Ishikawa (cell line): ENCODE measurements around the gene ARL6IP1.

ENCODE experiments used
- CEBPB ChIP-seq: IDR thresholded peaks from 2 replicates; pipeline ENCODE4 v1.6.1; 2012
- CREB1 ChIP-seq: IDR thresholded peaks from 2 replicates; pipeline ENCODE4 v1.6.1; 2012; ENCODE audit warnings: low read depth
- EGR1 ChIP-seq: IDR thresholded peaks from 2 replicates; pipeline ENCODE4 v1.6.1; 2012
- EP300 ChIP-seq: IDR thresholded peaks from 2 replicates; pipeline ENCODE4 v1.6.1; 2012; ENCODE audit warnings: borderline replicate concordance
- FOXM1 ChIP-seq: IDR thresholded peaks from 2 replicates; pipeline ENCODE4 v1.6.1; 2012; ENCODE audit warnings: low read depth, borderline replicate concordance
- NFIC ChIP-seq: IDR thresholded peaks from 2 replicates; pipeline ENCODE4 v1.6.1; 2012
- RAD21 ChIP-seq: IDR thresholded peaks from 2 replicates; pipeline ENCODE4 v1.6.1; 2012; ENCODE audit warnings: low read depth
- TAF1 ChIP-seq: IDR thresholded peaks from 2 replicates; pipeline ENCODE4 v1.6.1; 2012; ENCODE audit warnings: low read depth, mild to moderate bottlenecking
- TCF12 ChIP-seq: IDR thresholded peaks from 2 replicates; pipeline ENCODE4 v1.6.1; 2012; ENCODE audit warnings: low read depth
- TEAD4 ChIP-seq: IDR thresholded peaks from 2 replicates; pipeline ENCODE4 v1.6.1; 2012
- YY1 ChIP-seq: IDR thresholded peaks from 2 replicates; pipeline ENCODE4 v1.6.1; 2012; ENCODE audit warnings: low read depth
- ZBTB7A ChIP-seq: IDR thresholded peaks from 2 replicates; pipeline ENCODE4 v1.6.1; 2012; ENCODE audit warnings: low read depth
- TF ChIP-seq, protein P1 (sequence below): IDR thresholded peaks from 2 replicates; pipeline ENCODE4 v1.6.1; 2012; ENCODE audit warnings: low read depth, mild to moderate bottlenecking
- TF ChIP-seq, protein P2 (sequence below): IDR thresholded peaks from 2 replicates; pipeline ENCODE4 v1.6.1; 2012
- TF ChIP-seq, protein P3 (sequence below): IDR thresholded peaks from 2 replicates; pipeline ENCODE4 v1.6.1; 2012

The ARL6IP1 gene

DNA sequence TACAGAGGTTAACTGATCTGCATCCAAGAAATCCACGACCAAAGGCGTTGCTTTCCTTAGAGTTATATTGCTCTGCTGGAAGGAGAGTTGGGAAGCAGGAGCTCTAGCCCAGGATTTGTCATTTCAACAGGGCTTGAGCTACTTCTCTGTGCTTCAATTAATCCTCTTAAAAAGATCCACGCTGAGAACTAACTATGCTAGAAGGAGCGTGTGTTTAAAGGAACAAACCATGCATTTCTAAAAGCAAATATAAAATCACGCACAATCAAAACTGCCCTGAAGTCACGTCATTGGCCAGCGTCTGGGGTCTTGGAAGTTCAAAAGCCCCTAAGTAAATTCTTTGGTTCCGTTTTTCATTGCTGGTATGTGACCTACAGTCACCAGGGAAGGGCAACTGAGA is 1.1 kb downstream of the ARL6IP1 start:
- no peak for TF ChIP-seq EGR1
- TF ChIP-seq, protein P1, sequence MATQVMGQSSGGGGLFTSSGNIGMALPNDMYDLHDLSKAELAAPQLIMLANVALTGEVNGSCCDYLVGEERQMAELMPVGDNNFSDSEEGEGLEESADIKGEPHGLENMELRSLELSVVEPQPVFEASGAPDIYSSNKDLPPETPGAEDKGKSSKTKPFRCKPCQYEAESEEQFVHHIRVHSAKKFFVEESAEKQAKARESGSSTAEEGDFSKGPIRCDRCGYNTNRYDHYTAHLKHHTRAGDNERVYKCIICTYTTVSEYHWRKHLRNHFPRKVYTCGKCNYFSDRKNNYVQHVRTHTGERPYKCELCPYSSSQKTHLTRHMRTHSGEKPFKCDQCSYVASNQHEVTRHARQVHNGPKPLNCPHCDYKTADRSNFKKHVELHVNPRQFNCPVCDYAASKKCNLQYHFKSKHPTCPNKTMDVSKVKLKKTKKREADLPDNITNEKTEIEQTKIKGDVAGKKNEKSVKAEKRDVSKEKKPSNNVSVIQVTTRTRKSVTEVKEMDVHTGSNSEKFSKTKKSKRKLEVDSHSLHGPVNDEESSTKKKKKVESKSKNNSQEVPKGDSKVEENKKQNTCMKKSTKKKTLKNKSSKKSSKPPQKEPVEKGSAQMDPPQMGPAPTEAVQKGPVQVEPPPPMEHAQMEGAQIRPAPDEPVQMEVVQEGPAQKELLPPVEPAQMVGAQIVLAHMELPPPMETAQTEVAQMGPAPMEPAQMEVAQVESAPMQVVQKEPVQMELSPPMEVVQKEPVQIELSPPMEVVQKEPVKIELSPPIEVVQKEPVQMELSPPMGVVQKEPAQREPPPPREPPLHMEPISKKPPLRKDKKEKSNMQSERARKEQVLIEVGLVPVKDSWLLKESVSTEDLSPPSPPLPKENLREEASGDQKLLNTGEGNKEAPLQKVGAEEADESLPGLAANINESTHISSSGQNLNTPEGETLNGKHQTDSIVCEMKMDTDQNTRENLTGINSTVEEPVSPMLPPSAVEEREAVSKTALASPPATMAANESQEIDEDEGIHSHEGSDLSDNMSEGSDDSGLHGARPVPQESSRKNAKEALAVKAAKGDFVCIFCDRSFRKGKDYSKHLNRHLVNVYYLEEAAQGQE = no peak
- no peak for TF ChIP-seq YY1
- no peak for TF ChIP-seq EP300
- TF ChIP-seq TCF12 = no peak
- TF ChIP-seq ZBTB7A = no peak
- TF ChIP-seq NFIC = no peak
- TF ChIP-seq TAF1 = no peak
- TF ChIP-seq, protein P2, sequence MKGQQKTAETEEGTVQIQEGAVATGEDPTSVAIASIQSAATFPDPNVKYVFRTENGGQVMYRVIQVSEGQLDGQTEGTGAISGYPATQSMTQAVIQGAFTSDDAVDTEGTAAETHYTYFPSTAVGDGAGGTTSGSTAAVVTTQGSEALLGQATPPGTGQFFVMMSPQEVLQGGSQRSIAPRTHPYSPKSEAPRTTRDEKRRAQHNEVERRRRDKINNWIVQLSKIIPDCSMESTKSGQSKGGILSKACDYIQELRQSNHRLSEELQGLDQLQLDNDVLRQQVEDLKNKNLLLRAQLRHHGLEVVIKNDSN = no peak
- no peak for TF ChIP-seq CEBPB
- no peak for TF ChIP-seq RAD21

DNA sequence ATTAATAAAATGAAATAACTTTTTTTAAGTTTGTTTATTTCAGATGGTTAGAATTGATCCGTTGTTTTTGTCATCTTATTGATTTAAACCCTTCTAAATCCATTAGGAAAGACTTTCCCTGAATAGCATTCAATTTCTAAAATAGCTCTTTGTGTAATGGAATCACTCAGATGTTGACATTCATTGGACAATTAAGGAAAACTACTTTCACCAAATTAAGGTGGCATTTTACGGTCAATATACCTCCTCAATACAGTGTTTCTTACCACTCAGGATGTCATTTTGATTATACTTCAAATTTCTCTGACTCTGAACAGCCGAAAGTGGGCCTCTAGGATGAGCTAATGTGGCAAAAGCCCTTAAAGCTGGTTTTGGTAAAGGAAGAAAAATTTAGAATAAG is 1.8 kb downstream of the ARL6IP1 start:
- TF ChIP-seq FOXM1 = no peak
- TF ChIP-seq, protein P1 = no peak
- TF ChIP-seq TCF12 = no peak
- TF ChIP-seq, protein P2 = no peak

DNA sequence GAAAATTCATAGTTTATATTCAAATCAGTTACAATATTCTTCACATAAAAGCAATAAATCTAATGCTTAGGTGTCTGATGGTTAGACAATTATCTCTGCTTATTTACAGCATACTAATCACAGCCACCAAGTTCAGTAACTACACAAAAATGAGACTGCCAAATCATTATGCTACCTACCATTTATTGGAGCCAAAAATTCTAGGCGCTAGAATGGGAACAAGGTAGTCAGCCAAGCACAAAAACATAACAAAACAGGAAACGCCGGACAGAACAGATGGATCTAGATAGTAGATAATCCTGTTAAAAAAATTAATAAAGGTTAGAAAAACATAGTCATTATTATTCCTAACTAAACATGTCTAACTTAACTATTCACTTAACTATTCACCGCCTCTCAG is 3.6 kb downstream of the ARL6IP1 start:
- TF ChIP-seq TEAD4 (no peak), YY1 (no peak), FOXM1 (no peak), RAD21 (no peak), EP300 (no peak), ZBTB7A (no peak), TAF1 (no peak), CREB1 (no peak), NFIC (no peak), CEBPB (no peak), EGR1 (no peak), TCF12 (no peak)
- TF ChIP-seq, protein P1 = no peak
- TF ChIP-seq, protein P2 = no peak
- TF ChIP-seq, protein P3, sequence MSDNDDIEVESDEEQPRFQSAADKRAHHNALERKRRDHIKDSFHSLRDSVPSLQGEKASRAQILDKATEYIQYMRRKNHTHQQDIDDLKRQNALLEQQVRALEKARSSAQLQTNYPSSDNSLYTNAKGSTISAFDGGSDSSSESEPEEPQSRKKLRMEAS = no peak

DNA sequence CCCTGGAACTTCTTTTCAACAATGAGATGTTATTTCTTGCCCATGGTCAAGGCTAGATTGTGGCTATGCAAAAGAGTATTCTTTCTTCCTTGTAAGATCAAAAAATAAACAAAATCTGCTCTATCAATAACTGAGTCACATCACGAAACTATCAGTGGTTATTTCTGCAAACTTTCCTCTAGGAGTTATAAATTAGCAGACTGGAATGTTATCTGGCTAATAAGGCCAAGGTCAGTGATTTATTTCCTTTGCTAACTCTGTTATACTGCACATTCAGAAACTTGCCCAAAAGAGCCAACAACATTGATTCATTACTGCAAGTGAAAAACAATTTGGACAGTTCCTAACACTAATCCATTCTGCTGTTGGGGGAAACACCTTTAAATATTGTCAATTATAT is 5.0 kb downstream of the ARL6IP1 start:
- TF ChIP-seq TEAD4 = no peak
- no peak for TF ChIP-seq TCF12
- TF ChIP-seq, protein P1 = no peak
- TF ChIP-seq ZBTB7A = no peak
- TF ChIP-seq EP300 = no peak
- no peak for TF ChIP-seq CREB1
- TF ChIP-seq NFIC = no peak
- no peak for TF ChIP-seq CEBPB
- no peak for TF ChIP-seq YY1
- no peak for TF ChIP-seq FOXM1
- no peak for TF ChIP-seq RAD21
- TF ChIP-seq, protein P3 = no peak
- TF ChIP-seq, protein P2 = no peak
- no peak for TF ChIP-seq EGR1
- TF ChIP-seq TAF1 = no peak
